ENCODE data around the gene ERVFRD-1. TPM values are rescaled to one million over a fixed set of nuclear protein-coding genes. Genes with fewer than 3 reads are reported as not detected.
"Not testable (repeated sequence)": the region's sequence is repeated elsewhere in the genome, so short reads cannot be mapped to it uniquely, and the experiment has no call there.

Gene ERVFRD-1
- total RNA-seq, 1 experiment from 2014 or later, result not detected

- DNase-seq (ENCODE audit: low read depth), result not testable (repeated sequence)
Measured at GRCh38 chr6:11091141-11091540, 20.4 kb downstream of the ERVFRD-1 start.

GRCh38 chr6:11089695-11090094 is 21.8 kb downstream of the ERVFRD-1 start:
- no peak for DNase-seq (ENCODE audit: low read depth)

DNA sequence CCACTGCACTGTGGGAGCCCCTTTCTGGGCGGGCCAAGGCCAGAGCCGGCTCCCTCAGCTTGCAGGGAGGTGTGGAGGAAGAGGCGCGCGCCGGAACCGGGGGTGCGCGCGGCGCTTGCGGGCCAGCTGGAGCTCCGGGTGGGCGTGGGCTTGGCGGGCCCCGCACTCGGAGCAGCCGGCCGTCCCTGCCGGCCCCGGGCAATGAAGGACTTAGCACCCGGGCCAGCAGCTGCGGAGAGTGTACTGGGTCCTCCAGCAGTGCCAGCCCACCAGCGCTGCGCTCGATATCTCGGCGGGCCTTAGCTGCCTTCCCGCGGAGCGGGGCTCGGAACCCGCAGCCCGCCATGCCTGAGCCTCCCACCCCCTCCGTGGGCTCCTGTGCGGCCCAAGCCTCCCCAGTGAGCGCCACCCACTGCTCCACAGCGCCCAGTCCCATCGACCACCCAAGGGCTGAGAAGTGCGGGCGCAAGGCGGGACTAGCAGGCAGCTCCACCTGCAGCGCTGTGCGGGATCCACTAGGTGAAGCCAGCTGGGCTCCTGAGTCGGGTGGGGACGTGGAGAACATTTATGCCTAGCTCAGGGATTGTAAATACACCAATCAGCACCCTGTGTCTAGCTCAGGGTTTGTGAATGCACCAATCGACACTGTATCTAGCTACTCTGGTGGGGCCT is 24.2 kb downstream of the ERVFRD-1 start:
- not testable (repeated sequence) for DNase-seq (ENCODE audit: low read depth)

- DNase-seq (ENCODE audit: low read depth), result no peak
Measured at GRCh38 chr6:11085758-11086435, 25.6 kb downstream of the ERVFRD-1 start.

DNA sequence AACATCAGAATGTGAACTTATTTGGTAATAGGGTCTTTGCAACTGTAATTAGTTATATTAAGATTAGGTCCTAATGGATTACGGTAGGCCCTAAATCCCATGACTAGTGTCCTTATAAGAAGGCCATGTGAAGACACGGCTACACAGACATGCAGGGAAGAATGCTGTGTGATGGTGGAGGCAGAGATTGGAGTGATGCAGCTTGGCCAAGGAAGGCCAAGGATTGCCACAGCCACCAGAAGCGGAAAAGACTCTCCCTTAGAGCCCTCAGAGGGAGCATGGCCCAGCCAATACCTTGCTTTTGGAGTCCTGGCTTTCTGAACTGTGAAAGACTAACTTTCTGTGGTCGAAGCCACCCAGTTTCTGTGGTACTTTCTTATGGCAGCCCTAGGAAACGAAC is 27.6 kb downstream of the ERVFRD-1 start:
- no peak for DNase-seq (ENCODE audit: low read depth)

- peak; percentile 67 for DNase-seq (ENCODE audit: low read depth)
Measured at GRCh38 chr6:11083491-11083890, 28.0 kb downstream of the ERVFRD-1 start.

GRCh38 chr6:11080296-11080695 is 31.2 kb downstream of the ERVFRD-1 start:
- DNase-seq (ENCODE audit: low read depth), result no peak

DNA sequence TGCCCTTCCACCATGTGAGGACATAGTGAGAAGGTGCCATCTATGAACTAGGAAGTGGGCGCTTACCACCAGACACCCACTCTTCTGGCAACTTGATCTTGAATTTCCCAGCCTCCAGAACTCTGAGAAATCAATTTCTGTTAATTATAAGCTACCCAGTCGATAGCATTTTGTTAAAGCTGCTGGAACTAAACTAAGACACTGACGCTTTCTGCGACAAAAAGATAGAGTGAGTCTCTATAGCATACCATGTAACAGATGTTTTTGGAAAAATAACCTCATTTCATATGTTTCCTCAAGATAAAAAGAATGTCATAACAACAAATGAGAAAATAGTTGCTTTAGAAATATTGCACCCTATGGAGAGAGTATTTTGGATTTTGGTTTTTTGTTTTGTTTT is 33.3 kb downstream of the ERVFRD-1 start:
- DNase-seq (ENCODE audit: low read depth), result no peak

DNA sequence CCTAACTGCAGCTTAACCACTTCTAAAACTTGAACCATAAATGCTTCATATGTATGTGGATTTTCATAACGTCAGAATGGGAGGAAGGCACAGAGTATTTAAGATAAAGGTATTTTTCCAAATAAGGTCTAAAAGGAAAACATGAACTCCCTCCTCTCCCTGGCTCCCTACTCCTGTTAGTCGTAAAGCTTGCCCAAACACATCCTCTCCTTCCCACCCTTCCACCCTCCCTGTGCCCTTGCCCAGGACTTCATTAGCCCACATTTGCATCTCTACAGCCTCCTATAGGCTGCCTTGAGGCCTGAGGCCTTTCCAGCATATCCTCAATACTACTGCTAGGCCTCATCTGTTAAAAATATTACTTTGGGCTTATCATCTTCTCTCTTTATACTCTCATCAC is 35.0 kb downstream of the ERVFRD-1 start:
- DNase-seq (ENCODE audit: low read depth), result no peak

- peak; percentile 51 for DNase-seq (ENCODE audit: low read depth)
Measured at GRCh38 chr6:11072101-11072500, 39.4 kb downstream of the ERVFRD-1 start.

DNA sequence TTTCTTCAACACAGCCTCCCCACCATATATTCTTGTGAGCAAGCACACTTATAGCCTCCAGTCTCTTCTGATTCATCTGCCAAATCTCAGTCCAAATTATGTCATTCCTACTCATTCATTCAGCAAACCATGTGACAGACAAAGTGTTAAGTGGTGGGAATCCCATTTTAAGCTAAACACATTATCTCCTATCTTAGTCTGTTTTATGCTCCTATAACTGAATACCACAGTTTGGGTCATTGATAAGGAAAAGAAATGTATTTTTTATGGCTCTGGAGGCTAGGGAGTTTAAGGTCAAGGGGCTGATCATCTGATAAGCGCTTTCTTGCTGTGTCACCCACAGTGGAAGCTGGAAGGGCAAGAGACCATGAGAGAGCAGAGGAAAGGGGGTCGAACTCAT is 41.8 kb downstream of the ERVFRD-1 start:
- peak; percentile 23 for DNase-seq (ENCODE audit: low read depth)

DNA sequence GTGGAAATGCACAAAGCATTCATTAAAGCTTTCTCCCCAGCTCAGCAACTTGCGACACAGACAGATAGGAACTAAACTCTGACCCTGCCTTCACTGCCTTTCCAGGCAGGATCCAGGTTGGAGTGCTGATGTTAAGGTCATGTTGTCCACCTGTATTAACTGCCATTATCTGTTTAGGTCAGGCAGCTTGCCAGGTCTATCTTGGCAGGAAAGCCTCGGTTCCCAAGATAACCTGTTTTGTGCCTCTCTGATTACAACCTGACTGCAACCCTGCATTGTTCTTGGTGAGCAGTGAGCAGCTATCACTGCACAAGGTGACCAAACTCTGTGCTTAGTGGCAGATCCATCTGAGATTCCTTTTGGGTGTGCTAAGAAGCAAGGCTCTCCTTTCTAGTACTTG is 44.2 kb downstream of the ERVFRD-1 start:
- no peak for DNase-seq (ENCODE audit: low read depth)

DNA sequence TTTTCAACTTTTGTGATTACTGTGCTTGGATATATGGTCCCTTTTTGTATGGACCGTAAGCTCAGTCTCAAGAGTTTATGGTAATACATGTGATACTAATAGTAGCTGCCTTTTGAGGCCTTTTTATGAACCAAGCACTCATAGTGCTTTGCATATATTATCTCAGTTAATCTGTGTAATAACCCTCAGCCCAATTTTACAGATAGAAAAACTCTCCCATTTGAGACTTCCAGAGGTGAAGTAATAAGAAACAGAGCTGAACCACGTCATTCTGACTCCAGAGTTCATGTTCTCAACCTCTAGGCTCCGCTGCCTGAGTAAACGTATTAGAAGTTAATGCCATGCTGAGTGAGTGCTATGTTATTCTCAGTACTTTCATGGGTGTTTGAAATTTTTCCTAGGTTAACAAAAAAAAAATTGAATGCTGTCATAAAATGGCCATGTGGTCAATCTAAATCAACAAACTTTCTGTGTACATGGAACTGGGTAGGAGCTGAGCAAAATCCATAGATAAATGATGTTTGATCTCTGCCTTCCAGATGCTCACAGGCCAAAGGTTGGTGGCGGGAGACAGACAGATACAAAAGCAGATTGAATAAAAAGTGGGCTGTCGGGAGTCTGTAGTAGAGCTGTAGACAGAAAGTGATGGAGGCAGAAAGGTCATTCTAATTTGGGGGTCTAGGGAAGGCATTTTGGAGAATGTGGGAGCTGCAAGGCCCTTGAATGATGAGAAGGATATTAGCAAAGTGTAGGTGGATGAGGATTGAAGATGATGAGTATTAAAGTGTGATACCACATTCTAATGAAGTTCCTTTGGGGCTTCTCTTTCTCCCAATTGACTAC is 44.8 kb downstream of the ERVFRD-1 start:
- DNase-seq (ENCODE audit: low read depth), result no peak

DNA sequence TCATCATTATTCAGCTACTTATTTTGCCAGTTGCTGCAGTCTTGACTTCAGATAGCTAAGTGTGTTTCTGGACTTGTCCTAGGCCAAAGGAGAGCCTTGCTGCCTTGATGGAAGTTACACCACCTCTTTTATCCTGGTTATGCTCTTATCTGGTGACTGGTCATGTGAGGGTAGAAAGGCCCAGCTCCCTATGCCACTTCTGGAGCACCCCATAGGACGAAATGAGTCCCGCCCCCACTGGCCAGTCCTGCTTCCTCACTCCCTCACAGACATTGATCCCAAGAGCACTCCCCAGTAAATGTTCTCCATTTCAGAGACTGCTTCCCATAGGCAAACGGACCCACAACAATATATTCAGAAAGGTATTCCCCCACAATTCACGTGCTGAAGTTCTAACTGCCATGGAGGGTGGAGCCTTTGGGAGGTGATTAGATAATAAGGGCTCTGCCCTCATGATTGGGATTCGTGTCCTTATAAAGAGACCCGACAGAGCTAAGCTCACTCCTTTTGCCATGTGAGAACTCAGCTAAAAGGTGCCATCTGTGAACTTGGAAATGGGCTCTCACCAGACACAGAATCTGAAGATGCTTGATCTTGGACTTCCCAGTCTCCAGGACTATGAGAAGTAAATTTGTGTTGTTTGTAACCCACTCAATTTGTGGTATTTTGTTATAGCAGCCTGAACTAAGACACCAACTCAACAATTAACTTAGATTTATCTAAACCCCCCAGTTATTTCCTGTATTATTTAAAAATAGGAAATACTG is 45.9 kb downstream of the ERVFRD-1 start:
- no peak for DNase-seq (ENCODE audit: low read depth)

GRCh38 chr6:11064836-11065235 is 46.7 kb downstream of the ERVFRD-1 start:
- DNase-seq (ENCODE audit: low read depth), result no peak

- no peak for DNase-seq (ENCODE audit: low read depth)
Measured at GRCh38 chr6:11062715-11063114, 48.8 kb downstream of the ERVFRD-1 start.

- no peak for DNase-seq (ENCODE audit: low read depth)
Measured at GRCh38 chr6:11062083-11062482, 49.4 kb downstream of the ERVFRD-1 start.

DNA sequence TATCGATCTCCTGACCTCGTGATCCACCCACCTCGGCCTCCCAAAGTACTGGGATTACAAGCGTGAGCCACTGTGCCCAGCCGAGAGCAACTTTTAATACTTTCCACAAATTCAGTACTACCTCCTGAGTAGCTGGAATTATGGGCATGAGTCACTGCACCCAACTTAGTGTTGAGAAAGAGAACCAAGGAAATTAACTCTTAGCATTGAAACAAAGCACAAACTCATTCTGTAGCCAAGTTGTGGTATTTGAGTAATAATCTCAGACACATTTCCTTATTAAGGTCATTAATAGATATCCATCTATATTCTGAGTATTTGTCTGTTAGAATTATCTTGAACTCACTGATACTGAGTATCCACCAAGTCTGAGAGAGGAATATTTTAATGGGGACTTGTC is 53.1 kb downstream of the ERVFRD-1 start:
- DNase-seq (ENCODE audit: low read depth), result no peak

GRCh38 chr6:11056871-11057270 is 54.7 kb downstream of the ERVFRD-1 start:
- DNase-seq (ENCODE audit: low read depth), result no peak

DNA sequence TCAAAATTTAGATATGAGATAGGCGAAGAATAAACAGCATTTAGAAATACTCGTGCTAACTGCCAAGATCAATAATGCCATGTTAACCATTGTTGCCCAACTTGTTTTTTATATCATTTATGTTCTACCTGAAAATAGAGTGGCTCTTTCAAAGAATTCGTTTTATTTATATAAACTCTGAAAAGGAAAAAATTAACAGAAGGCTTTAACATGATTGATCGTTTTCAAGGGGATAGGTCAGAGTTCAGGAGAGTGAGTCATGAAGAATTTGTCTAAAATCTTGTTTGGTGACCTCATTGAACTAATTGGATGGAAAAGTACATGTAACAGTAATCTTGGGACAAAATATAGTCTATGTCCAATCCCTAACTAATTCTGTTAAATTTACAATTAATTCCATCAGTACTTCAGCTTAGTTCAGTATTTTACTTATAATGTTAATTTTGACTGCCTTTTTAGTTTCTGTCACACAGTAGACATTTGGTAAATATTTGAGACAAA is 56.3 kb downstream of the ERVFRD-1 start:
- DNase-seq (ENCODE audit: low read depth), result no peak

DNA sequence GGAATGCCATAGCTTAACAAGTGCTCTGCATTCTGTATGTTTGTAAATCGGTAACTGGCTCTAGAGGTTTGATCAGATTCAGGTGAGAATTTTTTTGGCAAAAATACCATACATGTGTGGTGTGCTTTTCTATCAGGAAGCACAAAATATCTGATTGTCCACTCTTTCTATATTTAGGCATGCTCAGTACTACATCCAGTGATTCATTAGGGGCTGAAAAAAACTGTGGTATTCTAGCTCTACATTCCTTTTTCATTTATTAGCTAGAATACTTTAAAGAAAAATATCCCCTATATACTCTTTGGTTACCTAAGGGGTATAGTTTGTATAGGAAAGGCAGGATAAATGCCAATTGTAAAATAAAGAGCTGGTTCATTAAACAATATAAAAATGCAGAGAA is 56.8 kb downstream of the ERVFRD-1 start:
- DNase-seq (ENCODE audit: low read depth), result no peak

DNA sequence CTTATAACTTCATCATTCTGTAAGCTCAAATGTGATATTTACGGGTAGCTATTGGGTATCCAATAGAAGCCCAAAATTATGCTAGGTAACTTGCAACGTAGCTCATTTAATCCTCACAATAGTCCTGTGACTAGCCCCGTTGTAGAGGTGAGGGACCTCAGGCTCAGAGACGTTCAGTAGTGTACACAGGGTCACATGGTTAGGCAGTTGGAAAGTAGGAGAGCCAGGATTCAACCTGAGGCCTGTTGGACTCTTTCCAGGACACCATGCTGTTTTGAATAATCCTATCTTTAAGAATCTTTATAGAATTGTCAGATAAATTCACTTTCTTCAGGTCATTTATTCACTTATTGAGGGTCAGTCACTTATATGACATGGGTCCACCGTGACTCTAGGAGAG is 58.2 kb downstream of the ERVFRD-1 start:
- no peak for DNase-seq (ENCODE audit: low read depth)

Data from Daoy (cell line).